ENCODE measurements around the gene LRCH3.

The LRCH3 gene

DNA sequence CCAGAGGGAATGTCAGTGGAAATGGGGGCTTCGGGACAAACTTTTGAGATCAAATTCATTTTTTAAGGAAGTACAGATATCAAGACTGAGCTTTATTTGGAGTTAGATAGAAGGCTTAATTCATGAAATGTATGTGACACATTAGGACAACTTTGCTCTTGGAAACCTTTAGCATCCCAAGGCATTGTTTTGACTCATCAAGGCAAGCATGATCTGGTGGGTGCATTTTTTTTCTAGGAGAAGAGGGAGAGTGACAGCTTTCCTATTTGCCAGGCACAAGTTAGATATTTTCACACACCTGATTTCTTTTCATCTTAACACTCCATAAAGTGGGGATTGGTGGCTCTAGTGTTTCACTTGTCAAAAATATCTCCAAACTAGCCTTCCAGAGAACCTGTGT lies 97.5 kb downstream of the LRCH3 start:
- TF ChIP-seq, protein P1, sequence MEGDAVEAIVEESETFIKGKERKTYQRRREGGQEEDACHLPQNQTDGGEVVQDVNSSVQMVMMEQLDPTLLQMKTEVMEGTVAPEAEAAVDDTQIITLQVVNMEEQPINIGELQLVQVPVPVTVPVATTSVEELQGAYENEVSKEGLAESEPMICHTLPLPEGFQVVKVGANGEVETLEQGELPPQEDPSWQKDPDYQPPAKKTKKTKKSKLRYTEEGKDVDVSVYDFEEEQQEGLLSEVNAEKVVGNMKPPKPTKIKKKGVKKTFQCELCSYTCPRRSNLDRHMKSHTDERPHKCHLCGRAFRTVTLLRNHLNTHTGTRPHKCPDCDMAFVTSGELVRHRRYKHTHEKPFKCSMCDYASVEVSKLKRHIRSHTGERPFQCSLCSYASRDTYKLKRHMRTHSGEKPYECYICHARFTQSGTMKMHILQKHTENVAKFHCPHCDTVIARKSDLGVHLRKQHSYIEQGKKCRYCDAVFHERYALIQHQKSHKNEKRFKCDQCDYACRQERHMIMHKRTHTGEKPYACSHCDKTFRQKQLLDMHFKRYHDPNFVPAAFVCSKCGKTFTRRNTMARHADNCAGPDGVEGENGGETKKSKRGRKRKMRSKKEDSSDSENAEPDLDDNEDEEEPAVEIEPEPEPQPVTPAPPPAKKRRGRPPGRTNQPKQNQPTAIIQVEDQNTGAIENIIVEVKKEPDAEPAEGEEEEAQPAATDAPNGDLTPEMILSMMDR (IDR thresholded peaks at IDR 0.05; ENCODE audit: extremely low read depth, missing control alignments) = no peak
- DNase-seq (ENCODE audit: low spot score) = no peak

DNA sequence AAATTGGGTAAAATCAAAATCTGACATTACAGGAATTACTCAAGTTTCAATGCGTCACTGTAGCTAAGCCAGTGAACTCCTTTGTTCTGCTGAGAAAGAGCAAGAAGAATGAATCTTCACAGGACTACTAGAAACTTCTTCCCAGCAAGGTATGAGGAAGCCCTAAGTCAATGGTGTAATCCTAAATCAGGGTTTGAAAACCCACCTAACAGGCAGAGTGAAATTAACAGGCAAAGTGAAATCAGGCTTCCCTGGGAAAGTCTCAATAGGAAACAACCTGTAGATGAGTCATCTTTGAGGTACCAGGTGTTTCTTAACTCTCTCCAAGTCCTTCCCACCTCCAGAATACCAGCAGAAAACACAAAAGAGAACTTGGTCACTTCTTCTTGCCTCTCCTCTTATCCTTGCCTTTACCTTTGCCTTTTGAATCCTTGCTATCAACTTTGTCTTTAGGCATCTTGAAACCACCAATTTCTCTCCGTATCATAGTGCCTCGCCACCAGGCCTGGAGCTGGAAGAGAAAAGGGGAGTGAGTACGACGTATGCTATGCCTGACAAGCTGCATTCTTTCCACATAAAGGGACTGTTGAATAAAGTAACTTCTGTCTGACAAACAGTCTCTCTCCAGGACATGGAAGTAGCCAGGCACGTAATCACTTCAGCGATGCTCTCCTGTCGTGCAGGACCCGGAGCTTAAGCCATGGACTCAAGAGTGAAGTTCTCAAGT lies 98.3 kb downstream of the LRCH3 start:
- DNase-seq (ENCODE audit: low spot score) = no peak
- TF ChIP-seq, protein P1 (IDR thresholded peaks at IDR 0.05; ENCODE audit: extremely low read depth, missing control alignments) = no peak

DNA sequence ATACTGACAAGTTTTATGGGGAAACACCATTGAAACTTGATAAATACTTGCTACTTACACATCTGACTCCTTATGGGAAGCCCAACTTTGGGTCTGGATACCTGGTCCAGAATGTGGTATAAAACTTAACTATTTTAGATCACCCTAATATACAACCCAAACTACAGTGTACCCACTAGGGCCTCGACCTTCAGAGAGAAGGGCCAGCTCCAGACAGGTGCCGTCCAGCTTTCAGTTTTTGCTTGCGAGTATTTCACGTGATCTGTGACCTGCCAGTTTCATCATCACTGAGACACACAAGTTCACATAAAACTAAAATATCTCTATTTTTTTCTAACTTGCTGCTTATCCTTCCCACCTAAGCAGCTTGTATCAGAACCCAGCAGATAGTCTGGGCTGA lies 99.6 kb downstream of the LRCH3 start:
- TF ChIP-seq, protein P1 (IDR thresholded peaks at IDR 0.05; ENCODE audit: extremely low read depth, missing control alignments) = no peak

DNA sequence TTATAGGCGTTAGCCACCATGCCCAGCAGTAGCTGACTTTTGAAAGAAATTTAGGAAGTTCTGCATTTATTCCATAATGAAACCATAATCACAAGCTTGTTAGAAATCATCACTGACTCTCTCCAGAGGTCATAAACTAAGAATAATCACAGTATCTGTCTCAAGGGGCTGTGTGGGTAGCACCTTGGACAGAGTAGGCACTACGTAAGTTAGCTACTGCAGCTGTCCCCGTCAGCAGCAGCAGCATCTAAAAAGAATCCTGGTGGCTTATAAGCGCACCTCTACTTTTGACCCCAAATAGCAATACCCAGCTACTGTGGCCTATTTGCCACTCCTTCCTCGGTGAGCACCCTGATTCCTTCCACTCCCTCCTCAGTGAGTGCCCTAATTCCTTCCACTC lies 101.1 kb downstream of the LRCH3 start:
- TF ChIP-seq, protein P1 (IDR thresholded peaks at IDR 0.05; ENCODE audit: extremely low read depth, missing control alignments) = no peak

More for the DNA sequence above, 99.6 kb downstream of the LRCH3 start:
- no peak for DNase-seq (ENCODE audit: low spot score)

DNA sequence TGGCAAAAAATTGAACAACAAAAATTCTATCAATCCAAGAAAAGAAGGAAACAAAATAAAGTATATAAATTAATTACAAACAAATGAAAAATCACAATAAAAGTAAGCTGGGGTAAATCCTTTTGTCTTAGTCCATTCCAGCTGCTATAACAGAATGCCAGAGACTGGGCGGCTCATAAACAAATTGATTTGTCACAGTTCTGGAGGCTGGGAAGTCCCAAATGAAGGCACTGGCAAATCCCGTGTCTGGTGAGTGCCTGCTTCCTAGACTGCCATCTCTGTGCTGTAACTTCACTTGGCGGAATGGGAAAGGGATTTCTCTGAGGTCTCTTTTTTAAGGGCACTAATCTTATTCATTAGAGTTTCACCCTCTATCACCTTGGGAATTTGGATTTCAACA lies 105.4 kb downstream of the LRCH3 start:
- TF ChIP-seq, protein P1 (IDR thresholded peaks at IDR 0.05; ENCODE audit: extremely low read depth, missing control alignments) = no peak
- no peak for DNase-seq (ENCODE audit: low spot score)

More for the DNA sequence above, 101.1 kb downstream of the LRCH3 start:
- DNase-seq (ENCODE audit: low spot score) = no peak

DNA sequence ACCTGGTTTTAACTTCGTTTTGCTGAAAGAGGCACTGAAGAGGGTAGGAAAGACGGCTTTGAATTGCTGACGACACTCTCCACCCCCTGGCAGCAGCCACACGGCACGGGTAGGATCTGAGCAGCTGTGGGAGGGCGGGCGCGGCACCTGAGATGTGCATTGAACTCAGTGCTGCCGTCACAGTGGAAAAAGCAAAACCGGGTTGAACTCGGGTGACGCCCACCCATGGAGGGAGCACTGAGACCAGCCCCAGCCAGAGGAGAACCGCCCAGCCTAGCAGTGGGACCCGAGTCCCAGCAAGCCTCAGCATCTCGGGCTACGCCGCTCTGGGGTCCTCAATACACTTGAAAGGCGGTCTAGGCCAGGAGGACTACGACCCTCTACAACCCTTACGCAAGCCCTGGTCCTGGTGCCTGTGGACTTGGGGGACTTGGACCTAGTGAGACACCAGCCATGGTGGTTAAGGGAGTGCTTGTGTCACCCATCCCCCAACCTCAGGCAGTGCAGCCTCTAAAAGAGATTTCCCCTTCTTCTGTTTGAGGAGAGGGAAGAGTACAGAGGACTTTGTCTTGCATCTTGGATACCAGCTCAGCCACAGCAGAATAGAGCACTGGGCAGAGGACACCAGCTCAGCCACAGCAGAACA lies 108.9 kb downstream of the LRCH3 start:
- TF ChIP-seq, protein P1 (IDR thresholded peaks at IDR 0.05; ENCODE audit: extremely low read depth, missing control alignments) = no peak
- DNase-seq (ENCODE audit: low spot score) = no peak

DNA sequence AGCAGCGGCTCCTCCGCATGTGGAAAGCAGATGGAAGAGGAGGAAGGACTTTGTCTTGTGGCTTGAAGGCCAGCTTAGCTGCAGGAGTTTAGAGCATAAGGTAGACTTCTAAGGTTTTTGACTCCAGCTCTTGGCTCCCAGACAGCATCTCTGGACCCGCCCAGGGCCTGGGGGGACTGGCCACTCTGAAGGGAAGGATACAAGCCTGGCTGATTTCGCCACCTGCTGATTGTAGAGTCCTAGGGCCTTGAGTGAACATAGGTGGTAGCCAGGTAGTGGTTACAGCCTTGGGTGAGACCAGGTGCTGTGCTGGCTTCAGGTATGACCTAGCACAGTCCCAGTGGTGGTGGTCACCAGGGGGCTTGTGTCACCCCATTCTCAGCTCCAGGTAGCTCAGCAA lies 110.6 kb downstream of the LRCH3 start:
- DNase-seq (ENCODE audit: low spot score) = no peak
- TF ChIP-seq, protein P1 (IDR thresholded peaks at IDR 0.05; ENCODE audit: extremely low read depth, missing control alignments) = no peak
